Measurements from ENCODE around the gene KLK14.
A peak's percentile ranks its signal among the peaks of the same experiment; 100 is the strongest.

Gene KLK14

DNA sequence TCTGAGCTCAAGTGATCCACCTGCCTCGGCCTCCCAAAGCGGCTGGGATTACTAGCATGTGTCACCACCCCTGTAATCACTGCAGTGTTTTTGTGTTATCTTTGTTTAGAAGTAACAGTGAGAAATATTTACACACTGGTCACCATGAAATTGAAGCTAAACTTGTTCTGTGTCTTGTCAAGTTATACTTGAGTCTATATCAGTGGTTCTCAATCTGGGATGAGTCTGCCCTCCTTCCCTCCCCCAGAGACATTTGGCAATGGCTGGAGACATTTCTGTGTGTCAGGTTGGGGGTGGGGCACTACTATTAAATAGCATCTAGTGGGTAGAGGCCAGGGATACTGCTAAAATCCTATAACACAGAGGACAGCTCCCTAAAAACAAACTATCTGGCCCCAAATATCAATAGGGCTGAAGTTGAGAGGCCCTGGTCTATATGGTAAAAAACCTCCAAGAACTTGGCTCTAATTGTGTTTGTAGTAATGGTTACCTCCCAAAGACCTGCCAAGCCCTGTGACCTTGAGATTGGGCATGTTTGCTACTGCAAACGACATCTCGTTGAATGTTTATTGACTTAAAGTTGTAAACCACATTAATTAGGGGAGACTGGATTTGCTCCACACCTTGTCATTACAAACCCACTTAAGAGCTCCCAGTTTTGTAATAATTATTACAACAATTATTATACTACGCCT, 18.6 kb upstream of the KLK14 start:
- no peak for DNase-seq (ENCODE audit: low read depth)
- TF ChIP-seq CTCF (IDR thresholded peaks at IDR 0.05; ENCODE audit: low read length, missing control alignments) = no peak
- no peak overlapping the region for H3K4me3 ChIP-seq (replicated peaks; ENCODE audit: low read depth, low read length)

GRCh38 chr19:51100601-51101000, 17.9 kb upstream of the KLK14 start:
- TF ChIP-seq CTCF (IDR thresholded peaks at IDR 0.05; ENCODE audit: low read length, missing control alignments) = no peak
- no peak for DNase-seq (ENCODE audit: low read depth)
- no peak overlapping the region for H3K4me3 ChIP-seq (replicated peaks; ENCODE audit: low read depth, low read length)

DNA sequence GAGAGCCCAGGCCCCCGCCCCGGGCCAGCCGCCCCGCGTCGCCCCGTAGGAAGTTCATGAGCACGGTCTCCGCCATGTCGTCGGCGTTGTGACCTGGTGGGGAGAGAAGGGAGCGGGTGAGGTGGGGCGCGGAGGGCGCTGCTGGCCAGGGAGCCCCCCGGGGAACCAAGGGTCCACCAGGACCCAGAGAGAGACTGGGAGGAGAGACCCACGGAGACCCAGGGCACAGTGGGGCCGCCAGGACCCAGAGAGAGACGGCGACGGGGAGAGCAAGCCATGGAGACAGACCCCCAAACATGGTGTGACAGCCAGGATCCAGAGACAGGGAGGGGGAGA, 16.3 kb upstream of the KLK14 start:
- no peak for DNase-seq (ENCODE audit: low read depth)
- no peak overlapping the region for H3K4me3 ChIP-seq (replicated peaks; ENCODE audit: low read depth, low read length)
- TF ChIP-seq CTCF (IDR thresholded peaks at IDR 0.05; ENCODE audit: low read length, missing control alignments) = no peak

- no peak for DNase-seq (ENCODE audit: low read depth)
- no peak for TF ChIP-seq CTCF (IDR thresholded peaks at IDR 0.05; ENCODE audit: low read length, missing control alignments)
- no peak overlapping the region for H3K4me3 ChIP-seq (replicated peaks; ENCODE audit: low read depth, low read length)
Measured at GRCh38 chr19:51098365-51099046, 15.8 kb upstream of the KLK14 start.

GRCh38 chr19:51097796-51098195, 15.1 kb upstream of the KLK14 start:
- TF ChIP-seq CTCF (IDR thresholded peaks at IDR 0.05; ENCODE audit: low read length, missing control alignments) = no peak
- no peak for DNase-seq (ENCODE audit: low read depth)
- H3K4me3 ChIP-seq (replicated peaks; ENCODE audit: low read depth, low read length) = no peak overlapping the region

GRCh38 chr19:51097166-51097738, 14.6 kb upstream of the KLK14 start:
- H3K4me3 ChIP-seq (replicated peaks; ENCODE audit: low read depth, low read length) = no peak overlapping the region
- peak; percentile 67 for TF ChIP-seq CTCF (IDR thresholded peaks at IDR 0.05; ENCODE audit: low read length, missing control alignments)
- DNase-seq (ENCODE audit: low read depth) = peak; percentile 65

All from fibroblast of pulmonary artery (primary cell).